ENCODE data around the gene RNLS. TPM values are rescaled to one million over a fixed set of nuclear protein-coding genes. Genes with fewer than 3 reads are reported as not detected.
"Not testable (repeated sequence)": the region's sequence is repeated elsewhere in the genome, so short reads cannot be mapped to it uniquely, and the experiment has no call there.

RNLS gene
- total RNA-seq, 1 donor from 2014 or later, result 11.9 TPM

GRCh38 chr10:88291289-88292184 is 291.6 kb downstream of the RNLS start:
- DNase-seq, result no peak

- DNase-seq, result no peak
These were observed 293.8 kb downstream of the RNLS start for GRCh38 chr10:88289342-88289741.

- DNase-seq, result no peak
These were observed 294.6 kb downstream of the RNLS start for GRCh38 chr10:88288320-88289059.

GRCh38 chr10:88286030-88286429 is 297.1 kb downstream of the RNLS start:
- no peak for DNase-seq

- peak; percentile 17 for DNase-seq
These were observed 301.3 kb downstream of the RNLS start for GRCh38 chr10:88281592-88282347.

- DNase-seq, result no peak
These were observed 302.6 kb downstream of the RNLS start for GRCh38 chr10:88280518-88280917.

GRCh38 chr10:88278912-88279311 is 304.2 kb downstream of the RNLS start:
- no peak for DNase-seq

GRCh38 chr10:88276945-88277344 is 306.2 kb downstream of the RNLS start:
- not testable (repeated sequence) for DNase-seq

- no peak for DNase-seq
These were observed 308.8 kb downstream of the RNLS start for GRCh38 chr10:88274286-88274685.

GRCh38 chr10:88273567-88273966 is 309.6 kb downstream of the RNLS start:
- no peak for DNase-seq

GRCh38 chr10:88271761-88272543 is 311.2 kb downstream of the RNLS start:
- DNase-seq, result no peak

GRCh38 chr10:88270871-88271713 is 312.0 kb downstream of the RNLS start:
- DNase-seq, result no peak

- DNase-seq, result no peak
These were observed 312.9 kb downstream of the RNLS start for GRCh38 chr10:88270061-88270808.

GRCh38 chr10:88262591-88263234 is 320.4 kb downstream of the RNLS start:
- DNase-seq, result no peak

- DNase-seq, result no peak
These were observed 322.0 kb downstream of the RNLS start for GRCh38 chr10:88261152-88261551.

GRCh38 chr10:88260329-88261051 is 322.6 kb downstream of the RNLS start:
- no peak for DNase-seq

GRCh38 chr10:88259381-88259780 is 323.7 kb downstream of the RNLS start:
- DNase-seq, result no peak

GRCh38 chr10:88256886-88257285 is 326.2 kb downstream of the RNLS start:
- peak; percentile 51 for DNase-seq

Data from tongue (tissue), 2 donors.